IMR-90 (cell line): ENCODE data around the gene RRAGC. TPM values are rescaled to one million over a fixed set of nuclear protein-coding genes. Genes with fewer than 3 reads are reported as not detected.

Source experiments
- ATAC-seq: fragments of 200-7000 bp; cut with Tn5 transposase; 2 replicates; pipeline ENCODE4 v1.9.1; 2020; ENCODE audit warnings: low read depth, mild to moderate bottlenecking, moderate library complexity
- BruUV-seq: library from RNA; stranded (reverse); fragments of 400-500 nt; replicated peaks from 2 replicates; lab custom pipeline; 2021; lab: Mats Ljungman, UMichigan
- CTCF ChIA-PET: fragments of 300-600 bp; formaldehyde crosslinking; extraction: SDS; loops from one replicate; lab custom pipeline; 2021; ENCODE audit warnings: antibody characterized with exemption; lab: Yijun Ruan, JAX
- POLR2A ChIA-PET: fragments of 300-600 bp; sonication (Branson Sonifier 250); formaldehyde crosslinking; loops from one replicate; lab custom pipeline; 2022; ENCODE audit warnings: antibody characterized with exemption; ENCODE audit not compliant: unreplicated experiment; lab: Charles Lee
- DNase-seq: peaks from one replicate; pipeline ENCODE4 v3.0.0; 2013
- H2AFZ ChIP-seq: replicated peaks from 2 replicates; pipeline ENCODE3; 2013; ENCODE audit warnings: low read length, mild to moderate bottlenecking; ENCODE audit not compliant: poor library complexity
- H2AK5ac ChIP-seq: 2 replicates; pipeline ENCODE4 v1.6.1; 2013; ENCODE audit warnings: low read depth, low read length, inconsistent platforms
- H2AK9ac ChIP-seq: replicated peaks from 2 replicates; pipeline ENCODE3; 2013; ENCODE audit warnings: mild to moderate bottlenecking, low read depth, low read length, moderate library complexity; ENCODE audit not compliant: poor library complexity
- H2BK120ac ChIP-seq: 2 replicates; pipeline ENCODE4 v1.6.1; 2013; ENCODE audit warnings: low read depth, low read length, inconsistent platforms
- H2BK15ac ChIP-seq: 3 replicates; pipeline ENCODE4 v1.6.1; 2013; ENCODE audit warnings: low read depth, low read length, inconsistent platforms
- H2BK20ac ChIP-seq: 2 replicates; pipeline ENCODE4 v1.6.1; 2013; ENCODE audit warnings: low read depth, mild to moderate bottlenecking, inconsistent platforms, low read length, moderate library complexity
- H2BK5ac ChIP-seq: 2 replicates; pipeline ENCODE4 v1.6.1; 2013; ENCODE audit warnings: mild to moderate bottlenecking, low read depth, low read length, inconsistent platforms; ENCODE audit not compliant: poor library complexity, severe bottlenecking
- H3K14ac ChIP-seq: replicated peaks from 2 replicates; pipeline ENCODE4 v1.6.1; 2013; ENCODE audit warnings: low read depth, low read length, inconsistent platforms
- H3K18ac ChIP-seq: 2 replicates; pipeline ENCODE4 v1.6.1; 2013; ENCODE audit warnings: low read depth, low read length, control low read depth
- H3K23ac ChIP-seq: 2 replicates; pipeline ENCODE4 v1.6.1; 2013; ENCODE audit warnings: low read depth, low read length, inconsistent platforms
- H3K27ac ChIP-seq: 2 replicates; pipeline ENCODE4 v1.5.1; 2013; ENCODE audit warnings: mild to moderate bottlenecking, control low read depth, low read length; ENCODE audit not compliant: insufficient read depth
- H3K27me3 ChIP-seq: 2 replicates; pipeline ENCODE4 v1.6.1; 2013; ENCODE audit warnings: low read length; ENCODE audit not compliant: control insufficient read depth, insufficient read depth
- H3K36me3 ChIP-seq: 2 replicates; pipeline ENCODE4 v1.6.1; 2013; ENCODE audit warnings: low read length, mixed read lengths; ENCODE audit not compliant: control insufficient read depth, insufficient read depth
- H3K4ac ChIP-seq: 2 replicates; pipeline ENCODE4 v1.6.1; 2013; ENCODE audit warnings: low read depth, low read length, inconsistent platforms
- H3K4me1 ChIP-seq: 2 replicates; pipeline ENCODE4 v1.6.1; 2013; ENCODE audit warnings: low read length, mixed read lengths; ENCODE audit not compliant: control insufficient read depth, insufficient read depth
- H3K4me2 ChIP-seq: 2 replicates; pipeline ENCODE4 v1.6.1; 2013; ENCODE audit warnings: low read depth, mild to moderate bottlenecking, control low read depth, low read length, moderate library complexity
- H3K4me3 ChIP-seq: 2 replicates; pipeline ENCODE4 v1.5.1; 2013; ENCODE audit warnings: low read depth, mild to moderate bottlenecking, control low read depth, low read length, moderate library complexity; ENCODE audit not compliant: insufficient read depth
- H3K56ac ChIP-seq: 2 replicates; pipeline ENCODE4 v1.6.1; 2013; ENCODE audit warnings: low read length, inconsistent platforms; ENCODE audit not compliant: insufficient read depth; ENCODE audit errors: extremely low read depth
- H3K79me1 ChIP-seq, 2 experiments: 2 replicates each; pipeline ENCODE4 v1.6.1; 2013; ENCODE audit warnings: low read length in 2 of 2, inconsistent platforms in 1 of 2, low read depth in 1 of 2
- H3K9ac ChIP-seq: 2 replicates; pipeline ENCODE4 v1.6.1; 2013; ENCODE audit warnings: low read depth, low read length, control low read depth
- H3K9me1 ChIP-seq: 2 replicates; pipeline ENCODE4 v1.6.1; 2013; ENCODE audit warnings: low read length, inconsistent platforms; ENCODE audit not compliant: insufficient read depth
- H3K9me3 ChIP-seq: 2 replicates; pipeline ENCODE4 v1.6.1; 2013; ENCODE audit warnings: low read length; ENCODE audit not compliant: control insufficient read depth, insufficient read depth
- H4K20me1 ChIP-seq: 2 replicates; pipeline ENCODE4 v1.6.1; 2013; ENCODE audit warnings: low read length, inconsistent platforms; ENCODE audit not compliant: insufficient read depth
- H4K5ac ChIP-seq: 2 replicates; pipeline ENCODE4 v1.6.1; 2013; ENCODE audit warnings: mild to moderate bottlenecking, low read depth, low read length, control low read depth
- H4K8ac ChIP-seq, 2 experiments: 2 replicates each; pipeline ENCODE4 v1.6.1; 2013; ENCODE audit warnings: low read depth in 2 of 2, low read length in 2 of 2, control low read depth in 1 of 2, inconsistent platforms in 1 of 2
- H4K91ac ChIP-seq: 2 replicates; pipeline ENCODE4 v1.6.1; 2013; ENCODE audit warnings: low read depth, low read length, inconsistent platforms; ENCODE audit not compliant: insufficient read depth
- BHLHE40 ChIP-seq: fragments of 150-350 bp; IDR thresholded peaks from 2 replicates; pipeline ENCODE4 v1.6.1; 2016; ENCODE audit warnings: mild to moderate bottlenecking, low read depth, low read length
- CEBPB ChIP-seq: IDR thresholded peaks from 2 replicates; pipeline ENCODE4 v1.6.1; 2012; ENCODE audit warnings: low read depth, low read length, improper control_type of control experiment
- CHD1 ChIP-seq: IDR thresholded peaks from 2 replicates; pipeline ENCODE4 v1.6.1; 2012; ENCODE audit warnings: low read depth, low read length, improper control_type of control experiment
- ELK1 ChIP-seq: fragments of 150-350 bp; IDR thresholded peaks from 2 replicates; pipeline ENCODE4 v1.6.1; 2016; ENCODE audit warnings: low read depth, mild to moderate bottlenecking, low read length, moderate library complexity, borderline replicate concordance
- FOS ChIP-seq: fragments of 150-350 bp; IDR thresholded peaks from 2 replicates; pipeline ENCODE4 v1.6.1; 2016; ENCODE audit warnings: low read depth, low read length
- MAFK ChIP-seq: IDR thresholded peaks from 2 replicates; pipeline ENCODE4 v1.6.1; 2012; ENCODE audit warnings: low read depth, low read length, improper control_type of control experiment
- MAZ ChIP-seq: IDR thresholded peaks from 2 replicates; pipeline ENCODE4 v1.6.1; 2012; ENCODE audit warnings: low read depth, mild to moderate bottlenecking, low read length, improper control_type of control experiment, moderate library complexity, borderline replicate concordance
- MXI1 ChIP-seq: IDR thresholded peaks from 2 replicates; pipeline ENCODE4 v1.6.1; 2012; ENCODE audit warnings: low read depth, mild to moderate bottlenecking, low read length, moderate library complexity, borderline replicate concordance
- NFE2L2 ChIP-seq: fragments of 150-350 bp; IDR thresholded peaks from 2 replicates; pipeline ENCODE4 v1.6.1; 2016; ENCODE audit warnings: low read depth, mild to moderate bottlenecking, low read length
- POLR2A ChIP-seq: IDR thresholded peaks from 2 replicates; pipeline ENCODE4 v1.6.1; 2012; ENCODE audit warnings: mild to moderate bottlenecking, low read depth, low read length
- RAD21 ChIP-seq: IDR thresholded peaks from 2 replicates; pipeline ENCODE4 v1.6.1; 2012; ENCODE audit warnings: low read length, improper control_type of control experiment
- RCOR1 ChIP-seq: IDR thresholded peaks from 2 replicates; pipeline ENCODE4 v1.6.1; 2012; ENCODE audit warnings: mild to moderate bottlenecking, low read length, improper control_type of control experiment; ENCODE audit not compliant: insufficient replicate concordance
- RFX5 ChIP-seq: IDR thresholded peaks from 2 replicates; pipeline ENCODE4 v1.8.0; 2012; ENCODE audit warnings: low read depth, mild to moderate bottlenecking, low read length, moderate library complexity
- SMC3 ChIP-seq: fragments of 150-350 bp; IDR thresholded peaks from 2 replicates; pipeline ENCODE4 v1.6.1; 2016; ENCODE audit warnings: low read depth, mild to moderate bottlenecking, antibody characterized with exemption, low read length, moderate library complexity
- USF2 ChIP-seq: fragments of 150-350 bp; IDR thresholded peaks from 2 replicates; pipeline ENCODE4 v1.6.1; 2017; ENCODE audit warnings: mild to moderate bottlenecking, antibody characterized with exemption, low read length, low read depth
- WGBS, 2 experiments: methylation state at CpG; one replicate each; pipeline versions ENCODE4 v1.1.5 to v1.1.7; 2013; ENCODE audit warnings: missing lambda C conversion rate in 2 of 2; ENCODE audit not compliant: insufficient read length in 1 of 2; ENCODE audit errors: extremely low coverage in 2 of 2; 5-methylcytosine and 5-hydroxymethylcytosine counted together
- dilution Hi-C: fragments of 300-500 bp; cut with HindIII; formaldehyde crosslinking; loops from one replicate; pipeline ENCODE4 v1.14.3; 2018; ENCODE audit warnings: low sequenced_read_pairs; ENCODE audit not compliant: unreplicated experiment
- in situ Hi-C: fragments of 300-500 bp; cut with MboI; formaldehyde crosslinking; loops from 3 replicates; pipeline ENCODE4 v1.14.3; 2019; ENCODE audit warnings: low sequenced_read_pairs, inconsistent platforms, mixed read lengths
- intact Hi-C: fragments of 100-400 bp; cut with micrococcal nuclease; formaldehyde crosslinking; loops from 2 replicates; pipeline ENCODE4 v1.10.0; 2022
- polyA plus RNA-seq, 3 experiments: library from polyadenylated mRNA; depleted of rRNA; stranded (reverse); fragments of >200 nt; gene quantifications; 2 replicates each; pipeline ENCODE4 v1.2.3, GENCODE V29; 2012; ENCODE audit warnings: low replicate concordance in 1 of 3
- total RNA-seq: library from RNA; depleted of rRNA; stranded (reverse); fragments of >200 nt; gene quantifications from 2 replicates; pipeline ENCODE4 v1.2.3, GENCODE V29; 2012

The RRAGC gene
- total and polyA plus RNA-seq, 2 of the 4 experiments (the other 2 are of a cell fraction) = 7.2 to 12.2 TPM

GRCh38 chr1:38819516-38819915, 40.1 kb downstream of the RRAGC start:
- Histone ChIP-seq H2AFZ (no peak overlapping the region), H3K4me3 (no peak overlapping the region), H2BK5ac (no peak overlapping the region), H3K4me1 (no peaks in the 10 kb centered on the region; the same call in 1 of the 2 replicates), H3K79me1 (no peaks in the 10 kb centered on the region), H3K36me3 (no peaks in the 10 kb centered on the region), H3K4me2 (no peak overlapping the region), H4K8ac (no peak overlapping the region), H2AK5ac (no peak overlapping the region), H3K56ac (no peak overlapping the region), H3K14ac (no peak overlapping the region), H3K4ac (no peak overlapping the region), H3K27ac (no peak overlapping the region), H2BK15ac (no peak overlapping the region), H3K9ac (no peak overlapping the region), H3K18ac (no peak overlapping the region), H4K20me1 (no peaks in the 10 kb centered on the region), H3K9me1 (no peaks in the 10 kb centered on the region), H2BK20ac (no peak overlapping the region), H3K9me3 (peaks cover 9% of the 10 kb centered on the region; the same call in 1 of the 2 replicates), H3K27me3 (peaks cover 76% of the 10 kb centered on the region), H3K23ac (no peak overlapping the region), H4K91ac (no peak overlapping the region), H2BK120ac (no peak overlapping the region), H2AK9ac (no peak overlapping the region), H4K5ac (no peak overlapping the region)
- in situ Hi-C loops = loop anchor here (25.0 kb wide), 1 partner anchor 1207 kb away; no protein-coding TSS in a partner anchor
- intact Hi-C loops = no loop called here
- 40% methylated on average over 1 of the region's 2 CpGs; no CpG with 5 or more reads in 1 of the 2 experiments for WGBS, 2 experiments
- no peak for ATAC-seq
- CTCF ChIA-PET = interaction anchor here (1.2 kb wide), 1 partner anchor 16 kb away, joined by 6 read pairs; no protein-coding TSS in a partner anchor
- DNase-seq = no peak
- POLR2A ChIA-PET = interaction anchor here (0.6 kb wide), 1 partner anchor 789 kb away, joined by 5 read pairs; no protein-coding TSS in a partner anchor
- TF ChIP-seq MAZ (no peak), BHLHE40 (no peak), CEBPB (no peak), MAFK (no peak), SMC3 (no peak), CHD1 (no peak), RCOR1 (no peak), RFX5 (no peak), MXI1 (no peak), RAD21 (no peak), NFE2L2 (no peak), POLR2A (no peak), ELK1 (no peak), FOS (no peak), USF2 (no peak)
- no TSS peak for BruUV-seq
- dilution Hi-C loops = no loop called here
